NCI-H2196 (cell line): ENCODE measurements around the gene TMEM266.

Source experiments
- DNase-seq: peaks from one replicate; lab custom pipeline; 2025; ENCODE audit not compliant: unreplicated experiment; lab: John Stamatoyannopoulos, UW

TMEM266 gene

DNA sequence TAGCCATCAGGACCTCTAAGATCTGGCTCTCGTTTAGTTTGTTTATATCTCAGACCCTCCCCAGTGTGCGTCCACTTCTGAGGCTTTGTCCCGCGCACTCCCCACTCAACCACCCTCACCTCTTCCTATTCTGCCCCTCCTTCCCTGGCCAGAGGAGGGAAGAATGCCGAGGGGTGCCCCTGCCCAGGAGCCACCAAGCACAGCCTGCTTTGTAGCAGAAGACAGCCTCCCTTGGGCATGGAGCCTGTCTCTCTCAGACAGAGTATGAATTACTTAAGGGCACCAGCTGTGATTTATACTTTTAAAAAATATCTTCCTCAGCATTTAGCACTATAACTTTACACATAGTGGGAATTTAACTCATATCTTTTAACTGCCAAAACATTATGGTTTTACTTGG lies 6.0 kb downstream of the TMEM266 start:
- DNase-seq, result no peak

DNA sequence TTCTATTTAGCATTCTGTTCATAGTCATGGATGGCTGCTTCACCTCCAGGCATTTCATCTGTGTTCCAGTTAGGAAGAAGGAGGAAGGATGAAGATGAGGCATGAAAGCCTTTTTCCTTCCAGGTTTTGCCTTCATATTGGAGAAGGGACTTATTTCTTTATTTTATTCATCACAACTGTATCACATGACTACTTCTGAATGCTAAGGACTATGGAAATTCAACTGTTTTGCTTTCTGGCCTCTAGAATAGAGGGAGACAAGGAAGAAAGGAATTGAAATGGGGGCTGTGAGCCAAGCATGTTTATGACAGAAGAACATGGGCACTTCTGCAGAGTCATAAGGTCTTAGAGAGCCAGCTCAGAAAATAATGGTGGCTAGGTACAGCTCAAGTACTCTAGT lies 10.4 kb downstream of the TMEM266 start:
- DNase-seq, result no peak

DNA sequence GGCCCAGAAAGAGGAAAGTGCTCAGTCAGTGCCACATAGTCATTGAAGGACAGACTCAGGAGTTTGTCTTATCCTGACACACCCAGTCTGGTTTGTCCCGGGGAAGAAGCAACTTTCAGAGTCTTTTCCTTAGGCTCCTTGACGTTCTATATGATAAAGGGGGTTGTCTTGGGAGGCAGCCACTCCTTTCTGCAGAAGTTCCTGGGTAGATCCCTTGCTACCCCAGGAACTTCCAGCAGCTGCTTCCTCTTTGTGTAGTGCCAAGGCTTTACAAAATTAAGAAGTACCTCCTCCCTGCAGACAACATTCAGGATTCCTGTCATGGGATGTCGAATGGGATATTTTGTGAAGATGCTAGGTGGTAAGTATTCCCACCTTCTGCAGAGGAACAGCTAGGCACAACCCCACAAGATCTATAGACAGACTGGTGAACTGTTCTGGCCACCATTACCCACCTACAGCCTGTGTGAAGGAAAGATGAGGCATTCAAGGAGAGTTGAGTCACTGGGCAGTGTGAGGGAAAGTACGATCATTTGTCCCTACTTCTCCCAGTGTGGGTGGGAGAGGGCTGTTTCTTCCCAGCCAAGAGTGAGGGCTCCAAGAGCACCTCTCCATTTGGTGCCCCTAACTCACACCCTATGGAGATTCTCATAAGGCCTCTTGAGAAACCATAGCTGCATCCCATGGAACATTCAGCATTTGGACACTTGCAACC lies 11.3 kb downstream of the TMEM266 start:
- DNase-seq, result no peak

DNA sequence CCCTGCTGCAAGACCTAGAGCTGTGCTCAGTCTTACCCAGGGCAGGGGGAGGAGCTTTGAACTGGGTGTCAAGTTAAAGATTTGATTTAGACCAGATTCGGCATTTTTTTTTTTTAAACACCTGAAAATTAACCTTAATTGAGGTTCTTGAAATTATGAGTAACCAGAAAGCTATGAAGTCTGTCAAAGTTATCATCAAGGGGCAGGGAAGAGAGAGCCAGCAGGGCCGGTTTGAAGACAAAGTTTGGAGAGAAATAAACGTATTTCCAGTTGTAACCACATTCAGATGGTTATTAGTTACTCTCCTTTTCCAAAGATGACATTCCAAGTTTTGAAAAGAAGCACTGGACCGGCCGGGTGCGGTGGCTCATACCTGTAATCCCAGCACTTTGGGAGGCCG lies 12.0 kb downstream of the TMEM266 start:
- no peak for DNase-seq

DNA sequence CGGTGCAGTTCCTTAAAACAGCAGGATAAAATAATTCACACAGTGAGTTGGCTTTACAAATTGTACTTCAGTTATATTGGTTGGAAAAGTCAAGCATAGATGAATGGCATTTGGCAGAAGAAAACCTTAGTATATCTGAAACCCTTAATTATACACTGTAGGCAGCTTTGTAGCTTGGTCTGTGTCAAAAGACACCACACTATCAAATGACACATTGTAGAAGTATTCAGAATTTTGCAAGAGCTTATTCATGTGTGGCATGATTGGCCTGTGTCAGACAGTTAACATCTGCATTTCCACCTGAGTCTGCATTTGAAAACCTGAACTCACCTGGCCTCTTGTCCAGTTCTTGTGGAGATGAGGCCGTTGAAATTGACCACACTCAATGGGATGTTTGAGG lies 13.8 kb downstream of the TMEM266 start:
- DNase-seq, result no peak

DNA sequence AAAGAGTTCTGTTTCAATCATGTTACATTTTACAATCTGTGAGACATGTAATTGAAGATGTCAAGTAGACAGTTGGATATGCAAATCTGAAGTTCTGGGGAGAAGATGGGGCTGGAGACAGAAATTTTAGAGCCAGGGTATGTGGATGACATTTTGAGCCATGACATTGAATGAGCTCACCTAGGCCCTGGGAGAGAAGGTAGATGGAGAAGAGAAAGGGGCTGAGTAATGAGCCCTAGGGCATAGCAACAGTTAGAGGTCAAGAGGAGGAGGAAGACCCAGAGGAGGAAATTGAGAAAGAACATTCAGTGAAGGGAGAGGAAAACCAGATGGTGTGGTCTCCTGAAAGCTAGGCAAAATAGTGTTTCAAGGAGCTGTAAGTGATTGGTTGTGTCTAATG lies 15.3 kb downstream of the TMEM266 start:
- no peak for DNase-seq

DNA sequence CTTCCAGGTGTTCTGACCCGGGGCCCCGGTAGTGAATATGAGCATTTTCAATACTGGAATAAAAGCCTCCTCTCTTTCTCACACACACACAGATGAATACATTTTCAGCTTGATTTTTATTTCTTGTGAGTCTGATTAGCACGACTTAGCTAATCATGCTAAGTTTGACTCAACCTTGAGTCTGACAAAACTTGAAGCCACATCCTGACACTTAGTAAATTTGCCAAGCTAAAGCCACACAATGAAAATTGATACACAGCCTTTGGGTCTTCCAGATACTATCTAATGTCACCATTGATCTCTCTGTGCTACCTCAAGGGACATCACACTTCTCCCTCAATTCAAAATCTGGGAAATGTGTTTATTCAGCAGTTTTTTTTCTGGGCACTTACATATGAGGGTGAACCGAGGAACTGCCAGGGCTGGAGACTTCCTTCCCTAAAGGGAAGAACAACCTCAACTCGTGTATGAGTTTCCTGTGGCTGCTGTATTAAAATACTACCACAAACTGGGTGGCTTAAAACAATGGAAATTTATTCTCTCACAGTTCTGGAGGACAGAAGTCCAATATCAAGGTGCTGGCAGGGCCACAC lies 18.6 kb downstream of the TMEM266 start:
- DNase-seq, result no peak

DNA sequence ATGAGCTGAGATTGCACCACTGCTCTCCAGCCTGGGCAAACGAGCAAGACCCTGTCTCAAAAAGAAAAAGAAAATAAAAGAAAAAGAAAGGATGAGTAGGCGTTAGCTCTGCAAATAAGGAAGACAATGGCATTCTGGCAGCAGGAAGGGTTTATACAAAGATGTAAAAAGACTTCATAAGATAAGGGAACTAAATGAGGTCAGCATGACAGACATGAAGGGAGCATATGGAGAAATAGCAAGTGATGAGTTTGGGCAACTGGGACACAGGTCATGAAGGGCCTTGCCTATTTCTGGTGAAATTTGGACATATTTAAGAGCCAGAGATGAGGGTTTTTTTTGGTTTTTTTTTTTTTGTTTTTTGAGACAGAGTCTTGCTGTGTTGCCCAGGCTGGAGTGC lies 24.5 kb downstream of the TMEM266 start:
- DNase-seq, result no peak

DNA sequence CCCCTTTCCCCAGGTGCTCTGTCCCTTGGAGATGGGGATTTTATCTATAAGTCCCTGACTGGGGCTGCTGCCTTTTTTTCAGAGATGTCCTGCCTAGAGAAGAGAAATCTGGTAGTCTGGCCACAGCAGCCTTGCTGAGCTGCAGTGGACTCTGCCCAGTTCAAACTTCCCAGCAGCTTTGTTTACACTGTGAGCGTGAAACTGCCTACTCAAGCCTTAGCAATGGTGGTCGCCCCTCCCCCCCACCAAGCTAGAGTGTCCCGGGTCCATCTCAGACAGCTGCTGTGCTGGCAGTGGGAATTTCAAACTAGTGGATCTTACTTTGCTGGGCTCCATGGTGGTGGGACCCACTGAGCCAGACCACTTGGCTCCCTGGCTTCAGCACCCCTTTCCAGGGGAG lies 38.9 kb downstream of the TMEM266 start:
- no peak for DNase-seq

DNA sequence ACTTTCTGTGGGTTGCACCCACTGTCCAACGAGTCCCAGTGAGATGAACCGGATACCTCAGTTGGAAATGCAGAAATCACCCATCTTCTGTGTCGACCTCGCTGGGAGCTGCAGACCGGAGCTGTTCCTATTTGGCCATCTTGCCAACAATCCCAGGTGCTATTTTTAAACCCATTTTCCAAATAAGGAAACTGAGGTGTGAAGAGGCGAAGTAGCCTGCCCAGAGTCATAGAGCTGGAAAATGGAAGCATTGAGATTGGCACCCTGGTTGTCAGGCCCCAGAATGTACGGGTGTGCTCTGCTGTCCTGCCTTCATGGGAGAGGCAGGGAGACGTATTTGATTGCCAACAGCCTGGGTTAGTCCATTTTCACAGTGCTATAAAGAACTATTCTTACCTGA lies 39.6 kb downstream of the TMEM266 start:
- no peak for DNase-seq

DNA sequence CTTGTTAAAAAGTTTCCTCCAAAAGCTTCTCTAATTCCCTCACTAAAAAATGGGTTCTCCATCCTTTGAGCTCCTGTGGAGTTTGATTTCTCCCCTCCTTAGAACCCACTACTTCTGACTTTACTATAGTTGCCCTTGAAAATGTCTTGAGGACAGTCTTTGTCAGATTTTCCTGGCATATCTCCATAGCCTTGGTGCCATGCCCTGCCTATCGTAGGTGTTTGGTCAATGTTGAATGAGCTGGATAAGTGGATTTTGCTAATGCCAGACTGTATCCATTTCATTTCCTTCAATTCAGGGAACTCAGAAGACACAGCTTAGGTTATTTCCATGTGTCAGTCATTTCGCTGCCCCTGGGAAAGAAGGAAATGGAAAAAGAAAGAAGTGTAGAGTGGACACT lies 40.6 kb downstream of the TMEM266 start:
- DNase-seq, result no peak

DNA sequence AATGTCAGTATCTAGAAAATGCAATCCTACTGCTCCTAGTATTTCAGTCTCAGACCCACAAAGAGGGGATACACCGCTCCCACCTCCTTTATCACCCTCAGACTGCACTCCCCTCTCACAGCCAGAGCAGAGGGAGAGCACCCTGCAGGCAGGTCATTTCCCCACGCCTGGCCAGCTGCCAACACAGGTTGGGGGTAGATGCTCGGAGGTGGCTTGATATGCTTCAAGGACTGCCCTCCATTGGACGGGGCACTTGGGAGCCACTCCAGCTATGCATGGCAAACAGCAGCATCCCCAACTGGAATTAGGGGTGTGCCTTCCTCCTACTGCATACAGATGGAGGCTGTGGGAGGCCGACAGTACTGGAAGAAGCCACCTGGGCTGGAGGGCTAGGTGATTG lies 41.9 kb downstream of the TMEM266 start:
- no peak for DNase-seq

DNA sequence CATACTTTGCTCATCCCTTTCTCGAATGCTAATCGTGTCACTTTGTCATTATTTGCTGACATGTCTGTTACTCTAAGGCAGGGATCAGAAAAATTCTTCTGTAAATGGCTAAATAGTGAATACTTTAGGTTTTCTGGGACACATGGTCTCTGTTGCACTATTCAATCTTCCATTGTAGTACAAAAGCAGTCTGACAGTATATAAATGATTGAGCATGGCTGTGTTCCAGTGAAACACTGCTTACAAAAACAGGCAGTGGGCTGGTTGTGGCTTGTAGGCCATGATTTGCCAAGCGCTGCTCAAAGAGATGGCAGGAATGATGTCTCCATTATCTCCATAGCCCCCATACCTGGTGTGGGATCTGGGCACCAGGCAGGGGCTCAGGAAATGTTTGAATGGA lies 45.6 kb downstream of the TMEM266 start:
- no peak for DNase-seq

DNA sequence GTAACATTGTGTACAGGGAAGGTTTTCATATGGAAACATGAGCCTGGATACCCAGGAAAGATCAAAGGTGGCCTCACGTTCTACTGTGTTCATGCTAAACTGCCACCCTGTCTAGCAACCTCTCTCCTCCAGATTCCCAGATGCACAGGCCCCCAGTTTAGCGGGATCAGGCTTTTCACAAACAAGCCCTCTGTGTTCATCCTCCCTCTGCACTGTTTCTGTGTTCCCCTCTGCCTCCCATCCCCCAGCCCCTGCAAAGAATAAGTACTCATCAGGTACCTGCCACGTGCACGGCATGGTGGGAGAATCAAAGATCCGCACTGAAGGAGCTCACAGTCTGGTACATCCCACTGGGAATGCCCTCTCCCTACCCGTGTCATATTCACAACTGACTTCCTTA lies 46.1 kb downstream of the TMEM266 start:
- no peak for DNase-seq

DNA sequence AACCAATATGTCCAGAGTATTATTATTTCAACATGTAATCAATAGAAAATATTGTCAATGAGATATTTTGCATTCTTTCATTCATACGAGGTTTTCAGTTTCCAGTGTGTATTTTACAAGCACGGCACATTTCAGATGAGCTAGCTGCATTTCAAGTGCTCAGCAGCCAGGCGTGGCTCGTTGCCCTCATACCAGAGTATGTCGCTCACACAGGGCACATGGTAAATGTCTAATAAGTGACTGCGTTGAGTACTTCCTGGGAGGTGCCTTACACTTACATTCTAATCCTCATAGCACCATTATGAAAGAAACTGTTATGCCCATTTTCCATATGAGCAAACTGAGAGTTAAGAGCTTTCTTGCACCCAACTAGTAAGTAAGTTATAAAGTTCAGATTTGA lies 47.4 kb downstream of the TMEM266 start:
- no peak for DNase-seq

DNA sequence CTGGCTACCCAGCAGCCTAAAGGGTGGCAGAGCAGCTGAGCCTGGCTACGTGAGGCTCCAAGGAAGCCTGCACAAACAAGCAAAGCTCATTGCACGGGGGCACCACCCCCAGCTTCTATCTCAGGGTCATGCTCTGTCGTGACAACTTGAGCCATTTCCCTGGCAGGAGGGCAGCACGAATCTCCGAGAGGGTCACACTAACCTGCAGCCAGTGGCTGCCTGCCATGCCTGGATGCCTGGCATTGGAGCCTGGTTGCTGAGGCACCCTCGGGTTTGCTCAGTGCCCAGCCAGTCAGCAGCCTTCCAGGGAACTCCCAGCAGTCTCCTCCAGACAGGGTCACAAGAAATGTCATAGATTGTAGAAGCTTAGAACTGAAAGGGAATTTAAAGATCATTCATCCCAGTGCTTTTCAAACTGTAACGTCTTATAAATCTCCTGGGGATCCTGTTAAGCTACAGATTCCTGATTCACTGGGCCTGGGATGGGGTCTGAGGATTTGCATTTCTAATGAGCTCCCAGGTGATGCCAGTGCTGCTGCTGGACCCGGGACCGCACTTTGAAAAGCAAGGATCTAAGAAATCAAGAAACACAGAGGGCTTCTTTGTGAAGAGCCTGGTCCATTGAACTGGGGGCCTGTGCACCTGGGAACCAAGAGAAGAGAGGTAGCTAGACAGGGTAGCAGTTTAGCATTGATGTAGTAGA lies 48.4 kb downstream of the TMEM266 start:
- no peak for DNase-seq

DNA sequence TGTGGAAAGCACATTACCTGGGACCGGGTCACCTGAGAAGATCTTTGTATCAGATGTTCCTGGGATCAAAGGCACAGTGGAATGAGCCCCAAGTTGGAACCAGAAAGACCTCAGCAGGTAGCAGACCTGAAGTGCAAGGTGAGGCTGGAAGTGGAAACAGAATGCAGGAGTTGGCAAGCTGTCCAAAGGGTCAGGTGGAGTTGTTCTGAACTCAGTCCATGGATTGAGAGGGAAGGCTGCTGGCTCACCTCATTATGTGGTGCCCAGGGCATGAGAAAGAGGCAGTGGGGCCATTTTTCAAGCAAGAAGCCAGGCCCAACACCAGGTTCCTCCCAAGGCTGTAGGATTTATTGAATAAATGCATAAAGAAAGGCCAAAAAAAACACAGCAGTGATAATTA lies 49.3 kb downstream of the TMEM266 start:
- DNase-seq, result no peak

DNA sequence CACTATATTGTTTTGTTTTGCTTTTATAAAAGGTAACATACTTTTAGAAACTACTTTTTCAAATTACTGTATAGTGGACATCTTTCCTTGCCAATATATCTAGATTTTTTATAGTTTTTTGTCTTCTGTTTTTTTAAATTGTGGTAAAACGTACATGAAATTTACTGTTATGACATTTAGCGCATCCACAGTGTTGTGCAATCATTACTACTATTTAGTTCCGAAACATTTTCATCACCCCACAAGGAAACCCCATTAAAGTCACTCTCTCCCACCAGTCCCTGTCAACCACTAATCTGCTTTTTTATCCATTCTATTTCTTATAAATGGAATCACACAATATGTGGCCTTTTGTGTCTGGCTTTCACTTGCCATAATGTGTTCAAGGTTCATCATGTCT lies 54.8 kb downstream of the TMEM266 start:
- DNase-seq, result no peak

DNA sequence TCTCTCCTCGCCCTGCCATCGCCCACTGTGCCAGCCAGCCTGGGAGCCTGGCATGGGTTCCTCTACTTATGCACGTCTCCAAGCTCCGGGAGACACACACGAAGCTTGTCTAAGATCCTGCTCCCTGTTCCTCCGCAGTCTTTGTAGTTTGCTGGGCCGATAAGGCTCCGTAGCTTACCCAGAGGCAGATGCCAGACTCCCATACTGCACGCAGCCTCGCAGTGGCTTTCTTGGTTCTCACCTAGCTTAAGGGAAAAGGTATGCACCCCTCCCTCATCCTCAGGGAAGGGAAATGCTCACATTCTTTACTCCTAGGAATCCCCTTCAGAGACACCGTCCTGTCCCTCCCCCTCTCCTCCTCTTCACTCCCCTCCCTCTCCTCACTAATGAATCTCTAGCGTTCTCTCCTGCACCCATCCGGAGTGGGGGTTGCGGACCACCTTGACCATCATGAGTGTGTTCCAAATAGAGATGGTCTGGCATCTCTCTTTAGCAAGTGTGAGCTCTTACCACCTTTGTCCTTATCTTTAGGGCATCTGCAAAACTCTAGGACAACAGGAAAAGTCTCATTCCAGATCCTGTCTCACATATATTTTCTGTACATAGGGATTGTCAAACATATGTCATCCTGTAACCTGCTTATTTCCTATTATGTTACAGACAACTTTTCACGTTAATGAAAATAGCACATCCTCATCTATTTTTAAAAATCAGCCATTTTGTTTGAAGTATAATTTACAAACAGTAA lies 56.5 kb downstream of the TMEM266 start:
- DNase-seq, result no peak

DNA sequence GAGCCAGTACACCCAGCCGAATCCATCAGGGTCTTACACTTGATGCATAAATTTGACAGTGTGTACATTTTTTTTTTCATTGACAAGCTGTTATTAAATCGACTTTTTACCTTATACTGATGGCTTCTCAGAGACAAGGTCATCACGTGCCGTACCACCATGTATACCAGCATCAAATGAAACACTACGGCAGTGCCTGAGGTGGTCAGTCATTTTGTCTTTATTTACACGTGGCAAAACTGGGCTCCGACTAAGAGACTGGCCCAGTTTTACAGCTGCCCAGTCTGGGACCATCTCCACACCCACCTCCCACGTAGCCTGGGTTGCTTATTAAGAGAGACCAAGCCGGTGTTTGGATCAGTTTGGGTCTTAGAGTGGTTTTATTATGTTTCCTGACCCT lies 57.4 kb downstream of the TMEM266 start:
- no peak for DNase-seq

DNA sequence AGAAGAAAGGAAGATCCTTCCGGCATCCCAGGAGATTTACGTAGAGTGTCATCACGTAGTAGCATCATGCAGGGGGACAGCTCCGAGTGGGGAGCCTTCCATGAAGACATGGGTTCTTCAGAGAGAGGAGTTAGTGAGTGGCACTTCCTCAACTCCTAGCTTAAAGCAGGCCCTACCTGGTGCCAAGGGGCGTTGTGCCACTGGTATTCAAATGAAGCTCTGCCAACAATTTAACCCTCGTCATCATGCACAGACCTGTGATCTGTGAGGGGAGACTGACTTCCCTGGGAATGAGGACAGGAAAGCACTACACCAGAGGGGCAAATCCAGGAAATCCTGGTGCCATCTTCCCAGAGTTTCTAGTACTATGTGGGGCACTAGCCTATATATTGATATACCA lies 59.0 kb downstream of the TMEM266 start:
- DNase-seq, result no peak

DNA sequence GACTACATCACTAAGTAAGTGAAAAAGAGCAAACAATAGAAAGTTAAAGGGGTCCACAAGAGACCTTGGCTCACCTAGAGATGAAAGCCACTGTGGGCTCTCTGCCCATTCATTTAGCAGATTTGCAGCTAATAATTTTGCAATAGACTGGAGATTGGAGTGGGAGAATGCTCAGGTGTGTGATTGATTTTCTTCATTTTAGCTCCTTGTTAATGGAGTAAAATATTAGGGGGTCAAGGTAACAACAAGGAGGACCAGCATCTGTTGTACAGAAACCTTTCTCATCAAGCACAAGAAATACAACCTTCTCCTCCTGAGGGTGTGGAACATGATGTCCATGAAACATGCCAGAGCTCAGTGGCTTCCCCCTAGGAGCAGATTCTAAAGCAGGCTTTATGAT lies 63.2 kb downstream of the TMEM266 start:
- DNase-seq, result no peak
